Activated CD8-positive, alpha-beta memory T cell treated with anti-CD3 and anti-CD28 coated beads, Interleukin-2, amount 50 U/mL, for 48 hours (primary cell): ENCODE measurements around the gene GTF2H3.

Source experiments
- DNase-seq: peaks from one replicate; pipeline ENCODE4 v3.0.0-alpha.2; 2020

Gene GTF2H3

DNA sequence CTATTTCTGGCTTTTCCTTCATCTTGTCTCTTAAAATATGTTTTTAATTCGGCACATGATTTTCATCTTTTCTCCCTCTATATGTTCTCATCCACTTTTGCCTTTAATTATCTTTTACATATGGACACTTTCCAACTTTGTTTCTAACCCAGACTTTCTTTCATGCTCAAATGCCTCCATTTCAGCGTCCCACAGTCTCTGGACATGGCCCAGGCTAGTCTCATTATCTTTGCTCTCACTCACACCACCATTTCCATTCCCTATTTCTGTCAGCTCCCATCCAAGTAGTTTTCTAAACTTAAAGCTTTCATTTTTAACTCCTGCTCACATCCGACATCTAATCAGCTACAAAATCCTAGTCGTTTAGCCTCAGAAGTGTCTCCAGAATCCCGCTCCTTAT, 14.8 kb downstream of the GTF2H3 start:
- no peak for DNase-seq

- no peak for DNase-seq
Observed at GRCh38 chr12:123654129-123654701, 20.6 kb downstream of the GTF2H3 start.

DNA sequence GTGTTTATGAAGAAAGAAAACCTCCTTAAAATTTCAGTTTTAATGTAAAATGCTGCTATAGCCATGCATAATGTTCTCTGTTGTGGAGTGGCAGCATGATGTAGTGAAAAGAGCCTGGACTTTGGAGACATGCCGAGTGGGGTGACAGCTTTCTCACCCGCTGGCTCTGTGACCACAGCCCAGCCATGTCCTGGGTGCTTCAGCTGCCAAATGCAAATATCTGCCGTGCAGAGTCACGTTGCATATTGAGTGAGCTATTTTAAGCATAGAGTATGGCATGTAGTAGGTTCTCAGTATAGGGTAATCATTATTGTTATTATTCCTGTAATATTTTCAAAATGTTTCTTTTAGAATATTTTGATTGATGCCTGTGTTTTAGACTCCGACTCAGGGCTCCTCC, 21.8 kb downstream of the GTF2H3 start:
- DNase-seq: no peak

- no peak for DNase-seq
Observed at GRCh38 chr12:123656392-123656791, 22.8 kb downstream of the GTF2H3 start.

DNA sequence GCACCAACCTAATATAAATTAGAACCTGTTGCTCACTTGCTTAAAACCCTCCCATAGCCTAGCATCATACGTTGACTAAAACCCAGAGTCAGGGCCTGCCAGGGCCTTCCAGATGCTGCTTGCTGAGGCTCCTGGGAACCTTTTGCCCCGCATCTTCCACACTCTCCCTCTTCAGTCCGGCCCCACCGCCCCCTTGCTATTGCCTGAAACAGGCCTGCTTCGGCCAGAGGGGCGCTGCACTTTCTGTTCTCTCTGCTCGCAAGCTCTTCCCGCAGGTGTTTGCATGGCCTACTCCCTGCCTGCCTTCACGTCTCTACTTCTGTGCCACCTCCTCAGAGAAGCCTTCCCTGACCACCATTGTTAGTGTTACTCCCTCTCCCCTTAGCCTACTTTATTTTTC, 23.6 kb downstream of the GTF2H3 start:
- DNase-seq: no peak

DNA sequence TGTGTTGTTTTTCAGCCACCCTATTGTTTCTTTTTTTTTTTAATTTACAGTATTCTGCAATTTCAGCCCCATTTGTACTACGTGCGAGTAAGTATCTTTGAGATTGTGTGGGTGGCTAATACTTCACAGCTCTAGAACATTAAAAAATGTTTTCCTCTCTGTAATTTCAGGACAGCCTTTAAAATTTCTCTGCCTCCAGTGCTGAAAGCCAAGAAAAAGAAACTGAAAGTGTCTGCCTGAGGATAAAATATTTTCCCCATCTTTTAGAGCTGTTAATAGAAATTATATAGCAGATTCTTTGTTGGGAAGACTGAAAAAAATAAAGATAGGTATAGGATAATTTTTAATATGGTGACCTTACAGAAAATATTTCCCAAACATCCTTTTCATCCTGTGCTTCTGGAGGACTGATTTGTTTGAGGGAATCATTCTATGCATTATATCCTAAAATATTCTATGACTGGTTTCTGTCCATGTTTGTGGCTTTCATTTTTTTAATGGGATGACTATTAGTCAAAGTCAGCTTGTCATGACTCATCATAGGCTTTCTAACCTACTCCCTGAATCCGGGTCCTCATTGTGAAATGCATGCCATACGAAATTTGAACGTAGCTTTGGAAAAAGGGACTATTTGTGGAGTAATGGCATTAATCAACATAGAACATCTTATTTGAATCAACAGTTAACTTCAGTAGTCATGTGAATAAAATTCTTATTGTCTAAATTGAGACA, 26.5 kb downstream of the GTF2H3 start:
- DNase-seq: no peak

DNA sequence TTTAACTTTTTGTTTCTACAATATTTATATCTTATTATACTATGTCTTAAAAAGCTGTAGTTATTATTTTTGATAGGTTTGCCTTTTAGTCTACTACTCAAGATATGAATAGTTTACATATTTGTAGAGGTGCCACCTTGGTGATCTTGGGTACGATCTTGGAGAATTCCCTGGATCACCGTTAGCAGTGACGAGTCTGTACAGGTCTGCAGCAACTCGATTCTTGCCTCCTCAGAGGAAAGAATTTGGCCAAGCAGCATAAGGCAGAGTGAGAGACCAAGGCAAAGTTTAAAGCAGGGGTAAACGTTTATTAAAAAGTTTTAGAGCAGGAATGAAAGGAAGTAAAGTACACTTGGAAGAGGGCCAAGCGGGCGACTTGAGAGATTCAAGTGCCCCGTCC, 34.1 kb downstream of the GTF2H3 start:
- DNase-seq: no peak

GRCh38 chr12:123670882-123671728, 37.5 kb downstream of the GTF2H3 start, which contains the start of gene TCTN2:
TSS of gene TCTN2 (plus strand) at chr12:123671113. CDS start at chr12:123671241, 128 bp downstream.
- DNase-seq: peak; percentile 97

DNA sequence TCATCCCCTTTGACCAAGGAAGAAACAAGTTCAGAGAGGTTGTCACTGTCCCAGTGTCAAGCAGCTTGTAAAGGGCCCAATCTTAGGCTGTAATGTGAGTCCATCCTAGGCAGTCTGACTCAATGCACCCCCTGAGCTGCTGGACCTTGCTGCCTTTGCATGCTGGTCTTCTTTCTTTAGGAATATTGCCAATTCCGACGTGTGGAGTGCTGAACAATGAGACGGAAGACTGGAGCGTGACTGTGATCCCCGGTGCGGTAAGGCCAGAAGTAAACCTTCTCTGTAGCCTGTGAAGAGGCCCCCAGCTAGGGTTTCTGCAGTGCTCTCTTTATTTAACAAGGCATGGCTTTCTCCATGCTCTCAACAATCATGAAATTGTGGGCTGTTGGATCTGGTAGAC, 38.2 kb downstream of the GTF2H3 start:
- DNase-seq: no peak

GRCh38 chr12:123675436-123675835, 41.8 kb downstream of the GTF2H3 start:
- DNase-seq: no peak

DNA sequence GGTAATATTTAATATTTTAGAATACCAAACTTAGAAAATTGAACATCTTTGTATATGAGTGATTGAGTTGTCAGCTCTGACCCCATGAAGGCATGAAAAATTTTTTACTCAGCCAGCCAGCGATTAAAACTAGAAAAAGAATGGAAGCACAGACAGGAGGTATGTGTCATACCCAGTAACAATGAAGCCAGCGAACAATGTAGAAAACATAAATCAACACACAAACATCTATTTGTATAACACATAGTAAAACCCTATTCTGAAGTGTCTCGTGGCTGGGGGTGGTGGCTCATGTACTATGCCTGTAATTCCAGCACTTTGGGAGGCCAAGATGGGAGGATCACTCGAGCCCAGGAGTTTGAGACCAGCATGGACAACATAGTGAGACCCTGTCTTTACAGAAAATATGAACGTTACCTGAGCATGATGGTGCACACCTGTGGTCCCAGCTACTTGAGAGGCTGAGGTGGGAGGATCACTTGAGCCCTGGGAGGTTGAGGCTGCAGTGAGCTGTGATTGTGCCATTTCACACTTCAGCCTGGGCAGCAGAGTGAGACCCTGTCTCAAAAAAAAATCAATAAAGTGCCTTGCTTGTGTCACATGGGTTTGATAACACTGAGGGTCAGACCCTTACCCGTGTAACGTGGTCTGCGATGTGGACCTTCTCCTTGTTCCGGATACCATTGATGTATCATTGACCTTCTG, 43.1 kb downstream of the GTF2H3 start:
- DNase-seq: no peak

GRCh38 chr12:123678981-123679380, 45.4 kb downstream of the GTF2H3 start:
- no peak for DNase-seq

GRCh38 chr12:123681605-123682004, 48.0 kb downstream of the GTF2H3 start:
- DNase-seq: no peak

DNA sequence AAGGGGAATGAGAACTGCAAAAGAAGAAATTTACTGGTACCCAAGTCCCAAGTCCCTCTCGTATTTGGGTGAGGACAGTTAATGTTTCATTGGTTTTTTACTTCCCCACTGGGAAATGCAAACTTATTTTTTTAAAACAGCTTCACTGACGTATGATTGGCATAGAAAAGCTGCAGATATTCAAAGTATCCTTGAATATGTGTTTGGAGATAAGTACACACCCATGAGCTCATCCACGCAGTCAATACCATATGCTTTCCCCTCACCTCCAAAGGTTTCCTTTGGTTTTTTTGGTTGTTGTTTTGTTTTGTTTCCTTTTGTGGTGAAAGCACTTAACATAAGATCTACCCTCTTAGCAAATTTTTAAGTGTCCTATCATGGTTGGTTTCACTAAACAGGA, 50.3 kb downstream of the GTF2H3 start:
- DNase-seq: no peak

DNA sequence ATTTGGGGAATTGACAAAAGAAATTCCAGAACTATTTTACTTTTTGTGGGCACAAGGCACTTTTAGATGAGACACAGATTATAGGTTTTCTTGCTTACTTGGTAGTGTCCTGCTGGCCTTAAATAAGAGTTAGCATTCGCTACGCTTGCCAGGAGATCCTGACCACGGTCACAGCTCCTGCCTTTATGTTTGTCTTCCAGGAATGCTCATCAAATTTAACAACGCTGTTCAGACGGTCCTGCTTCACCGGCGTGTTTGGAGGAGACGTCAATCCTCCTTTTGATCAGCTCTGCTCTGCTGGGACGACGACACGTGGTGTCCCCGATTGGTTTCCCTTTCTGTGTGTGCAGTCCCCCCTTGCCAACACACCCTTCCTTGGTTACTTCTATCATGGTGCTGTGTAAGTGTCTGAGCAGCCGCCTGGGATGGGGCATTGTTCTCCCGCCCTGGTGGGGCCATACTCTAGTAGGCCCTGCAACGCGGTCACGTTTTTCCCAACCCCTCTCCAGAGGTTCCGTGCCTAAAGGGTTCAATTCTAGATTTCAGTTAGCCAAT, 53.1 kb downstream of the GTF2H3 start:
- no peak for DNase-seq

- DNase-seq: no peak
Observed at GRCh38 chr12:123690191-123690840, 56.7 kb downstream of the GTF2H3 start.

DNA sequence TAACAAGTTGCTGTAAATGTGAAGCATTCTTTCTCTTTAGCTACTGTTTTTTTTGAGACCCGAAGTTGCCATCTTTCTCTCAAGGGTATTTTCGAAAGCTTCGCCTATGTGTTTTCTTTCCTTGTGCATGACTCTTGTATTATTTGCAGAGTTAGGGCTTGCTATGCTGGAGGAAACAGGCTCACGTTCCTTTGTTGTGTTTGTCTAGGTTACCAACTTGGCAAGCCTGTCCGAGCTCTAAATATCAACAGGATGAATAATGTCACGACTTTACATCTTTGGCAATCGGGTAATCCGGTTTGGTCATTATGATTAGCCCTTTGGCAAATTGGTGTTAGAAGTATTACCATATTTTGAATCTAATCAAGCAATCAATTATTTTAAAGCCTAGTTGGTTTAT, 62.6 kb downstream of the GTF2H3 start:
- no peak for DNase-seq

DNA sequence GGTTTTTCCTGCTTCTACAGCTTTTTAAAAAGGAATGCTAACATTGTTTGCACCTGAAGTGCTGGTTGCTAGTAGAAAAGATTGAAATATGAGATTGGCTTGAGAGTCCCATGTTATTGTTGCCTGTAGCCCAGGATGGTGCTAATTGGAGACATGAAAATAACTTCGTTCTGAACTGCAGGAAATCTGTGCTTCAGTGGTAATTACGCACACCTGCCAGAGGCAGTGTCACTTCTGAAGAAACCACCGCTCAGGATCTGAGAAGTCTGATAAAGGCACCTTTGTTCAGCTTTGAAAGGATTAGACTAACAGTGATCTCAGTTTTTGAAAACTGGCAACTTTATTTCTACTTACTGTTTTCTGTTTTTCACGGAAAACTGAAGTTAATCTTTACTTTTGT, 63.0 kb downstream of the GTF2H3 start:
- no peak for DNase-seq

GRCh38 chr12:123705935-123706334, 72.3 kb downstream of the GTF2H3 start:
- DNase-seq: no peak

- no peak for DNase-seq
Observed at GRCh38 chr12:123707466-123707865, 73.8 kb downstream of the GTF2H3 start.
